Skeletal muscle satellite cell (primary cell): ENCODE data around the gene SPINK9.
A peak's percentile ranks its signal among the peaks of the same experiment; 100 is the strongest.

ENCODE experiments used
- H3K27me3 ChIP-seq: 2 replicates; pipeline ENCODE4 v1.7.0; 2013; ENCODE audit warnings: low read length; ENCODE audit not compliant: control insufficient read depth, insufficient read depth
- H3K36me3 ChIP-seq: 2 replicates; pipeline ENCODE4 v1.7.0; 2013; ENCODE audit warnings: mild to moderate bottlenecking, control low read depth, low read length; ENCODE audit not compliant: insufficient read depth
- H3K4me1 ChIP-seq: 2 replicates; pipeline ENCODE4 v1.7.0; 2013; ENCODE audit warnings: low read length; ENCODE audit not compliant: control insufficient read depth, insufficient read depth
- H3K4me2 ChIP-seq: 2 replicates; pipeline ENCODE4 v1.7.0; 2013; ENCODE audit warnings: mild to moderate bottlenecking, low read length
- H3K4me3 ChIP-seq: 2 replicates; pipeline ENCODE4 v1.7.0; 2013; ENCODE audit warnings: low read length
- H3K9ac ChIP-seq: 2 replicates; pipeline ENCODE4 v1.7.0; 2013; ENCODE audit warnings: mild to moderate bottlenecking, low read depth, low read length, moderate library complexity
- H3K9me3 ChIP-seq: replicated peaks from 2 replicates; pipeline ENCODE4 v1.7.0; 2013; ENCODE audit warnings: mild to moderate bottlenecking, control low read depth, low read length

Gene SPINK9

DNA sequence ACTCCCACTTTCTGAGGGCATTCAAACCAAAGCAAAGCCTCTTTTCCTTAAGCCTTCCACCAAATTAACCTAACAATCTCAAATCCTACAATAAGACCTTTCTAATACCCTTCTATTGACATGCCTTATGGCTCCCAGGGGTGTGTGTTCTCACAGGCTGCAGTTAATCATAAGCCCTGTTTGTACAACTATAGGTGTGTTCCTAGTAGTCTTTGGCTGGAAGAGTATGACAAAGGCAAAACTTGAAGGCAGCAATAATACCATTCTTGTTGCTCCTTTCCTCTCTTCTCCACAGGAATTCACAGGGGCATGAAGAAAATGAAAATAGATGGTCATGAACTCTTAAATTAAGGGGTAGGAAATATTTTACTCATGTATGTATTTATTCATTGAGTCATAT lies 37.5 kb downstream of the SPINK9 start:
- H3K9me3 ChIP-seq = no peaks in the 10 kb centered on the region
- no peak overlapping the region for H3K4me2 ChIP-seq
- H3K4me3 ChIP-seq = no peak overlapping the region
- H3K36me3 ChIP-seq = no peaks in the 10 kb centered on the region
- H3K9ac ChIP-seq = no peak overlapping the region
- peaks cover 4% of the 10 kb centered on the region for H3K4me1 ChIP-seq
- H3K27me3 ChIP-seq = no peaks in the 10 kb centered on the region

DNA sequence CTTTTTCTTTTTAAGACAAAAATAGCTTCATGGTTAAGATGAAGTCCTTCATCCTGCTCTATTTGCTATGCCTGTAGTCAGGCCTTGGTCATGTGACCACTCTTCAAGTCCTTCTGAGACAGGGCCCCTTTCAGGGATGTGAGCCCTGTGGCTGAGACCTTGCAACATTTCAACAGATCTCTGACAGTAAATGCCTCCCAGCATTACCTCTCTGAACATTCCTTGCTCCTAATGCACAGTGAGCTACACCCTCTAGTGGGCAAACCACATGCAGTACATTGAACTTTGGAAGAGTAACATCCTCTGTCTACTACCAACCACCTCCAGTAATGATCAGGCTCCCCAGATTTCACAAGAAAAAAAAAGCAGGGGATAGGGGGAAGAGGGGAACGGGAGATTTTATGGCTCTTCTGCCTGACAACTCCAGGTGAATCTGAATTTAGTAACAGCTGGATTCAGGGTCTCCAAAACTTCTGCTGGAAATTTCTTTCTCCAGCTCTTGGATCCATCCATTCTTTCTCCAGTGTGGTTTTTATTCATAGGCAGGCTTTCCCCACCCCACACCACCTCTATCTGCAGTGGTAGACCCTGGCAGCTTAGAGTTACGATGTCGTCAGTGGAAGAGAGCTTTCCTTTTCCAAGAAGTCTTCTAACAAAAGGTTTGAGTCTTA lies 39.5 kb downstream of the SPINK9 start:
- H3K4me2 ChIP-seq = no peak overlapping the region
- H3K9me3 ChIP-seq = no peaks in the 10 kb centered on the region
- H3K4me1 ChIP-seq = peaks cover 4% of the 10 kb centered on the region
- H3K9ac ChIP-seq = no peak overlapping the region
- no peak overlapping the region for H3K4me3 ChIP-seq
- no peaks in the 10 kb centered on the region for H3K36me3 ChIP-seq
- H3K27me3 ChIP-seq = no peaks in the 10 kb centered on the region

DNA sequence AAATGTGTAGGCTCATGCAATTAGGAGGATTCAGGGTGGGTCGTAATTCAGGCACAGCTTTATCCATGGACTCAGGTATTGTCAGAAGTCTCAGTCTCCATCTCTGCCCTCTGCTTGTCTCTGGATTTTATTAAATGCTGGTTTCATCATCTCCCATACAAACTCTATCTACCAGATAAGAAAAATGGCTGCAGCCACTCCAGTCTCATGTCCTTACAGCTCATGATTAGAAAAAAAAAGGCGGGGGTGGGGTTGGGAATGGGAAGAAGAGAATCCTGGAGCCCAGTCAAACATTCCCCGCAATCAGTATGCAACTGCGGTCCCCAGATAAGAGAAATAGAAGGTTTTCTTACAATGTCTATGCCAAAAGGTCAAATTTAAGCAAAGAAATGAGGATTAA lies 40.8 kb downstream of the SPINK9 start:
- Histone ChIP-seq H3K4me2 (no peak overlapping the region), H3K9me3 (no peaks in the 10 kb centered on the region), H3K4me1 (peaks cover 4% of the 10 kb centered on the region), H3K27me3 (no peaks in the 10 kb centered on the region), H3K9ac (no peak overlapping the region), H3K36me3 (no peaks in the 10 kb centered on the region), H3K4me3 (no peak overlapping the region)

DNA sequence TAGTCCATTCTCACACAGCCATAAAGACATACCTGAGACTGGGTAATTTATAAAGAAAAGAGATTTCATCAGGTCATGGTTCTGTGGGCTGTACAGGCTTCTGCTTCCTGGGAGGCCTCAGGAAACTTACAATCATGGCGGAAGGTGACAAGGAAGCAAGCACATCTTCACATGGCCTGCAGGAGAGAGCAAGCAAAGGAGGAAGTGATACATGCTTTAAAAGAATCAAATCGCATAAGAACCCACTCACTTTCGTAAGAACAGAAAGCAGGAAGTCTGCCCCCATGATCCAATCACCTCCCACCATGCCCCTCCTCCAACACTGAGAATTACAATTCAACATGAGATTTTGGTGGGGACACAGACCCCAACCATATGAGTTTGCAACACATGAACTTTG lies 43.3 kb downstream of the SPINK9 start:
- no peak overlapping the region for H3K4me2 ChIP-seq
- H3K4me3 ChIP-seq = no peak overlapping the region
- H3K27me3 ChIP-seq = no peaks in the 10 kb centered on the region
- peaks cover 6% of the 10 kb centered on the region for H3K4me1 ChIP-seq
- no peaks in the 10 kb centered on the region for H3K9me3 ChIP-seq
- no peaks in the 10 kb centered on the region for H3K36me3 ChIP-seq
- no peak overlapping the region for H3K9ac ChIP-seq

DNA sequence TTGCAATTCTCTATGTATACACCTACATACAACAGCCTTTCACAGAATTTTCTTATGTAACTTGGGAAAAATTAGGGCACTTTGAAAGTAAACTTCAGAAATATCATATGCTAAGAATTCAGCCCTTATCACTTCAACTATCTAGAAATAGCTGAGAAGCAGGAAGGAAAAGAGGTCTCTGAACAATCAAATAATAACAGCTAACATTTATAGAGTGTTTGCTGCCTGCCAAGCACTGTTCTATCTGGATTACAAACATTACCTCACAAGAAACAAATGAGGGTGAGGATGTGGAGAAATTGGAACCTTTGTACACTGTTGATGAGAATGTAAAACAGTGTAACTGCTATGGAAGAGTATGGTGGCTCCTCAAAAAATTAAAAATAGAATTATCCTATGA lies 44.0 kb downstream of the SPINK9 start:
- Histone ChIP-seq H3K9ac (no peak overlapping the region), H3K4me2 (no peak overlapping the region), H3K4me3 (no peak overlapping the region), H3K27me3 (no peaks in the 10 kb centered on the region), H3K9me3 (no peaks in the 10 kb centered on the region), H3K36me3 (no peaks in the 10 kb centered on the region), H3K4me1 (peaks cover 6% of the 10 kb centered on the region)

DNA sequence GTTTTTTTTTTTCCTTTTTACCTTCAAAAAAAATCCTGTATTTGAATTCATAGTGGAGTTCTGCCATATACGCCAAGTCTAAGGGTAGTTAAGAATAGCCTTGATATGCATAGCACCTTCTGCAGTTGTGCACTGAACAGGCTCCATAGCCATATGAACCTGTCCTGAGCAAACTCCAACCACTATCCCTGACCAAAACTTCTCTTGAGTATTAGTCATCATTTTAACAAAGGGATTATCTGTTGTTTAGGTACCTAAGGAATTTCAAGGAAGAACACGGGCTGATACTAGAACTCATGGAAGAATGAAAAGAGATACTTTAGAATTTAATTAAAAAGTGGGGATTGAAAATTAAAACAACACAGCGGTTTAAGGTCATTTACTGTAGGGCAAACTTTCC lies 46.5 kb downstream of the SPINK9 start:
- no peak overlapping the region for H3K9ac ChIP-seq
- peaks cover 28% of the 10 kb centered on the region for H3K4me1 ChIP-seq
- H3K36me3 ChIP-seq = no peaks in the 10 kb centered on the region
- no peaks in the 10 kb centered on the region for H3K9me3 ChIP-seq
- H3K4me3 ChIP-seq = no peak overlapping the region
- H3K4me2 ChIP-seq = no peak overlapping the region
- H3K27me3 ChIP-seq = no peaks in the 10 kb centered on the region

DNA sequence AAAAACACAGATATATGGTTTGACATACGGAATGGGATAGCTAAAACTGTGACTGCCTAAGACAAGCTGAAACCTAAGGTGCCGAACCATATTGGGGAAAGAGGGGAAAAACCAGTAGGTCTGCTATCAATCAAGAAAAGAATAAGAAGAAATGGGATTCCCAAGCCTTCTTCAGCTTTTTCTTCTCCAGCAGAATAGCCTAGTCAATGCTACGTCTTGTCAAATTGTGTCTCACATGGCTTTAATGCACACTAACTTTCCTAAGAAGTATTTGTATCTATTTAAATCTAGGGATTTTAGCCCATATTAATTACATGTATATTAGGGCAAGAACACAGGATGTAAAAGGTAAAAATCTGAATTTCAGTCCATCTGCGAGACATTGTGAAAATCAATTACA lies 47.6 kb downstream of the SPINK9 start:
- Histone ChIP-seq H3K36me3 (no peaks in the 10 kb centered on the region), H3K4me1 (peaks cover 34% of the 10 kb centered on the region), H3K9ac (peak overlapping the region; percentile 99), H3K4me3 (peak overlapping the region; percentile 83), H3K9me3 (no peaks in the 10 kb centered on the region), H3K27me3 (no peaks in the 10 kb centered on the region), H3K4me2 (peak overlapping the region; percentile 95)

DNA sequence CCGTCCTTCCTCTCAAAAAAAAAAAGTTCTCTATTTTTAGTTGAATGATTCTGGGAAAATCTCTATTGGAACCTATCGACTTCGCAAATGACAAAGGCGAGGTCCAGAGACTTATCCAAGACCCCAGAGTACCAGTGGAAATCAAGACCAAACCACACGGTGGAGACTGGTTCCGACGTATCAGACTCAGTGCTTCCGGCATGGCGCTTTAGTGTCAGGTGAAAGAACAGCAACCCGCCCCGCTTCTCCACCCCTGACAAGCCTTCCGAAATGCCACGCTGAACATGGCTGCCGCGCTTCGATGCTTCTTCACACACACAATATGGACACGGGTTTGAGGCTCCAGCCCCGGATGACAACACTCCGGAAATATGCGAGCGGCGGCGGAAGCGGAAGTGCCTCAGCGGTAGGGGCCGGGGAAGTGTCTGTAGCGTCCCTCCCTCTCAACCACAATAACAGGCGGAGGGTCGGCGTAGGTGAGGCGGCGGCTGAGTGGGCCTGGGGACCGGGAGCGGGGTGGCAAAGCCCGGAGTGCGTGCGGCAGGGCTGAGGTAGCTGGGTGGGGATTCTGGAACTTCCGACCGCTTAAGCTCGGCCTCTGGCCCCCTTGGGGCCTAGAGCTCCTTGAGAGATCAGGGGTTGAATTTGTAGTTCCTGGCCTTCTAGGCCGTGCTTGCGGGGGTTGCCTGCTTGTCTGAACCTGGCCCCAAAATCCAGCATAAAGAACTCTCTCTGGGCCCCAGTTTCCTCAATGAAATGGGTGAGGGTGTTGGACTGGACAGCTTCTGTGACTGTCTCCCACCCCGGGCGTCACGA lies 48.4 kb downstream of the SPINK9 start, which contains the start of gene FBXO38:
TSS of gene FBXO38 (plus strand) at position 395 of the 816 bp plus-strand sequence. CDS start 10,819 bp downstream, outside the sequence.
- Histone ChIP-seq H3K36me3 (no peaks in the 10 kb centered on the region), H3K4me2 (peak within 1 kb of the TSS; percentile 95), H3K27me3 (no peaks in the 10 kb centered on the region), H3K4me1 (peaks cover 34% of the 10 kb centered on the region), H3K9ac (peak within 1 kb of the TSS; percentile 99), H3K9me3 (no peaks in the 10 kb centered on the region), H3K4me3 (peak within 1 kb of the TSS; percentile 83)

DNA sequence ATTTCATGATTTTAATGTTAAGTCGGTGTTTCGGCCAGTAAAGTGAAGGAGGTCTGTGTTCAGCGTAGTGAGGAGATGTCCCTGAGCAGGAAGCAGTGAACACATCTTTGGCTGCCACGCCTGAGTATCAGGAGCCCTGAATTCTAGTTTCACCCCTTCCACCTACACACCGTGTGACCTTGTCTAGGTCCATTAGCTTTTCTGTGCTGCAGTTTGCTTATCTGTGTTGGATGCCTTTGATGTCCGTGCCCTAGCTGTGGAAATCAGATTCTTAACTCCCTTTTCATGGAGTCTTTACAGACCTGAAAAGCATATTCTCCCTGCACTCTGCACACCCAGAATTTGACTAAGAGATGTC lies 49.0 kb downstream of the SPINK9 start:
- Histone ChIP-seq H3K4me3 (peak overlapping the region; percentile 83), H3K4me2 (peak overlapping the region; percentile 95), H3K4me1 (peaks cover 34% of the 10 kb centered on the region), H3K36me3 (no peaks in the 10 kb centered on the region), H3K27me3 (no peaks in the 10 kb centered on the region), H3K9me3 (no peaks in the 10 kb centered on the region), H3K9ac (peak overlapping the region; percentile 99)

DNA sequence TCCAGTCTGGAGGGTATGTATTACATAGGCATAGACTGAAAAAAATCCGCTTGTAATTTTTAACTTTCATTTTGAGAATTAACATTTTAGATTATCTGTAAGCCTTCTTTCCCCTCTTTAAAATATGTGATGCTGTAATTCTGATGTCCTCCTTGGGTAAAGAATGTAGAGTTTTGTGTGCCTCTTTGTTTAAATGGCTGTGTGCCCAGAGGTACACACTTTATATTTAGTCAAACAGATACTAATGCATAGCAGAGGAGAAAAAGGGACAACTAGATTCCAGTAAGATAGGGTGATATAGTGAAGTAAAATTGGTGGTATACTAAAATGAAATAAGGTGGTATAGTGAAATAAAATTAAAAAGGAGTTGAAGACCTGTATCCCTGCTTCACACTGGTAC lies 49.7 kb downstream of the SPINK9 start:
- H3K4me2 ChIP-seq = peak overlapping the region; percentile 95
- H3K27me3 ChIP-seq = no peaks in the 10 kb centered on the region
- peak overlapping the region; percentile 99 for H3K9ac ChIP-seq
- H3K4me1 ChIP-seq = peaks cover 34% of the 10 kb centered on the region
- H3K9me3 ChIP-seq = no peaks in the 10 kb centered on the region
- H3K36me3 ChIP-seq = no peaks in the 10 kb centered on the region
- H3K4me3 ChIP-seq = peak overlapping the region; percentile 83

DNA sequence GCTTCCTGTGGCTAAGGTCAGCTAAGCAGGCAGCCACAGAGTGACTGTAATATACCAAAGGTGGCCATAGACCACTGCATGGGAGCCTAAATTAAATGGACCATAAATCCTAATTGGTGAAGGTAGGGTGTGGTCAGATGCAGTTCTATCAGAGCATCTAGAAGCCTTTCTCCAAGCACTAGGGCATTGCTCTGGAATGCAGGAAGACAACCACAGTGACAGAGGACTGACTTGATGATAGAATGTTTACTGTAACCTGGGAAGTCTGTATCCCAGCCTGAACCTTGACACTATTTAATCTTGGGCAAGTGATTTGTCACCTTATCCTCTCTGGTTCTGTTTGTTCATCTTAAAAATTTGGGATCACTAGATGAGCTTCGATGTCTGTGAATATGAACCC lies 50.7 kb downstream of the SPINK9 start:
- peaks cover 34% of the 10 kb centered on the region for H3K4me1 ChIP-seq
- H3K9me3 ChIP-seq = no peaks in the 10 kb centered on the region
- peak overlapping the region; percentile 95 for H3K4me2 ChIP-seq
- H3K9ac ChIP-seq = no peak overlapping the region
- H3K4me3 ChIP-seq = no peak overlapping the region
- no peaks in the 10 kb centered on the region for H3K36me3 ChIP-seq
- no peaks in the 10 kb centered on the region for H3K27me3 ChIP-seq

DNA sequence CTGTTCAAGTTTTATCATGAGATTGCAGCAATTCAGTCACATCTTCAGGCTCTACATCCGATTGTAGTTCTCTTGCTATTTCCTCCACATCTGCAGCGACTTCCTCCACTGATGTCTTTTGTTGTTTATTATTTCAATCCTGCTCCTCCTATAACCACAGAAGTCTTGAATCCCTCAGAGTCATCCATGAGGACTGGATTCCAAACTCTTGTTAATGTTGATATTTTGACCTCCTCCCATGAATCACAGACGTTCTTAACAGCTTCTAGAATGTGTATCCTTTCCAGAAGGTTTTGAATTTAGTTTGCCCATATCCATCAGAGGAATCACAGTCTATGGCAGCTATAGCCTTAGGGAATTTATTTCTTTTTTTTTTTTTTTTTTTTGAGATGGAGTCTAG lies 52.0 kb downstream of the SPINK9 start:
- no peak overlapping the region for H3K9ac ChIP-seq
- no peak overlapping the region for H3K4me2 ChIP-seq
- H3K36me3 ChIP-seq = no peaks in the 10 kb centered on the region
- H3K27me3 ChIP-seq = no peaks in the 10 kb centered on the region
- H3K4me3 ChIP-seq = no peak overlapping the region
- no peaks in the 10 kb centered on the region for H3K9me3 ChIP-seq
- peaks cover 34% of the 10 kb centered on the region for H3K4me1 ChIP-seq
